ENCODE measurements around the gene NLN.
"Not testable (repeated sequence)": the region's sequence is repeated elsewhere in the genome, so short reads cannot be mapped to it uniquely, and the experiment has no call there.

GRCh38 chr5:65734196-65734775 lies 12.3 kb downstream of the NLN start:
- not testable (repeated sequence) for TF ChIP-seq PATZ1 (CRISPR knock-in tag; IDR thresholded peaks at IDR 0.05; ENCODE audit: borderline replicate concordance); POU6F1 (CRISPR knock-in tag; IDR thresholded peaks at IDR 0.05; ENCODE audit: borderline replicate concordance, low read depth); SNAI2 (CRISPR knock-in tag; IDR thresholded peaks at IDR 0.05); ISL1 (CRISPR knock-in tag; IDR thresholded peaks at IDR 0.05)
